Parathyroid adenoma (tissue), 2 donors: ENCODE measurements around the gene MYCBPAP.
A peak's percentile ranks its signal among the peaks of the same experiment; 100 is the strongest.

Experiments used
- H2AFZ ChIP-seq: fragments of 300-600 bp; sonication (generic); one replicate; pipeline ENCODE4 v1.7.0; 2017; ENCODE audit warnings: antibody characterized with exemption, mild to moderate bottlenecking
- H3K27ac ChIP-seq: fragments of 300-600 bp; sonication (generic); one replicate; pipeline ENCODE4 v1.7.0; 2017
- H3K27me3 ChIP-seq: fragments of 300-600 bp; sonication (generic); one replicate; pipeline ENCODE4 v1.7.0; 2017; ENCODE audit warnings: low read length; ENCODE audit not compliant: control insufficient read depth, insufficient read depth
- H3K36me3 ChIP-seq: fragments of 300-600 bp; sonication (generic); one replicate; pipeline ENCODE4 v1.7.0; 2017; ENCODE audit warnings: low read length; ENCODE audit not compliant: control insufficient read depth, insufficient read depth
- H3K4me1 ChIP-seq: fragments of 300-600 bp; sonication (generic); one replicate; pipeline ENCODE4 v1.7.0; 2017; ENCODE audit warnings: control low read depth
- H3K4me2 ChIP-seq: fragments of 300-600 bp; sonication (generic); one replicate; pipeline ENCODE4 v1.7.0; 2017; ENCODE audit warnings: low read length
- H3K4me3 ChIP-seq: fragments of 300-600 bp; sonication (generic); one replicate; pipeline ENCODE4 v1.7.0; 2017; ENCODE audit warnings: low read depth, low read length
- H3K79me2 ChIP-seq: fragments of 300-600 bp; sonication (generic); one replicate; pipeline ENCODE4 v1.7.0; 2017; ENCODE audit warnings: control low read depth
- H3K9ac ChIP-seq: fragments of 300-600 bp; sonication (generic); one replicate; pipeline ENCODE4 v1.7.0; 2017; ENCODE audit warnings: mild to moderate bottlenecking
- H3K9me3 ChIP-seq: fragments of 300-600 bp; sonication (generic); one replicate; pipeline ENCODE4 v1.7.0; 2017; ENCODE audit warnings: low read length; ENCODE audit not compliant: control insufficient read depth
- TF ChIP-seq, protein P1 (sequence below): fragments of 300-600 bp; sonication (generic); IDR thresholded peaks from one replicate; pipeline ENCODE4 v1.7.0; 2017; ENCODE audit warnings: antibody characterized with exemption, mild to moderate bottlenecking
- donor health status: primary hyperparathyroidism.

MYCBPAP gene

DNA sequence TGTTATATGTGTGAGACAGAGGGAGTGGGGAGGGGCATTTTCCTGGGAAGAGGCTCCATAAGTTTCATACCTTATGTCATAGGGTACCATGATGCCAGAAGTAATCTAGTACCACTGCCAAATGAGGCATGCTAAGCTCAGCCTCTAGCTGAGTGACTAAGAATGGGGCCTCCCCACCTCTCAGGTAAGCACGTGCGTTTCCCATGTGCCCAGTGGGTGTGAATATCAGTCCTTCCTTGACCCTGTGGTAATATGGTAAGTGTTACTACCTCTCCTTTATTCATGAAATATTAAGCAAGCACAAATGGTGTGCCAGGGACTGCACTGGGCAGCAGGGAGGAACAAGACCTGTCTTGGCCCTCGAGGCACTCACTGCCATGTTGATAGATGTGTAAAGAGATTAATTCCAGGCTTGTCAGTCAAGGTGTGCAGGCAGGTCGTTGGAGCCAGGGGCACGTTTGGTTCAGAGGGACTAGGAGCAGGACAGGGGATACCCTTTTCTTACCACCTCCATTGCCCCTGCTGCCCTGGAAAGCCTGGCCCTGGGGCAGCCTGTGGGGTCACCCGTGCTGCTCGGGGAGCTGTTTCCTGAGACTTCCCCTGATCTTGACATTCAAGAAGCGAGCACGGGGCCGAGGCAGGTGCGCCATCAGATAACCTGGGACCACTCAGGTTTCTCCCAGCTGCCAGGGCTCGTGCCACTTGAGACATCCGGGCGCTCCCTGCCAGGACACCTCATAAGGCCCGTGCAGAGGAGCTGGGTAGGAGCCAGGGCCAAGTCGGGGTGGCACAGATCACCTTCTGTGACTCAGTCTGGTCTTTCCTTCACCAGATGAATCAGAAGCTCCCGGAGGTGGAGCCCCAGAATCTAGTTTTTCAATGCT lies 20.8 kb upstream of the MYCBPAP start:
- no peaks in the 10 kb centered on the region for H3K36me3 ChIP-seq
- peak overlapping the region; percentile 58 for H3K9ac ChIP-seq
- TF ChIP-seq, protein P1, sequence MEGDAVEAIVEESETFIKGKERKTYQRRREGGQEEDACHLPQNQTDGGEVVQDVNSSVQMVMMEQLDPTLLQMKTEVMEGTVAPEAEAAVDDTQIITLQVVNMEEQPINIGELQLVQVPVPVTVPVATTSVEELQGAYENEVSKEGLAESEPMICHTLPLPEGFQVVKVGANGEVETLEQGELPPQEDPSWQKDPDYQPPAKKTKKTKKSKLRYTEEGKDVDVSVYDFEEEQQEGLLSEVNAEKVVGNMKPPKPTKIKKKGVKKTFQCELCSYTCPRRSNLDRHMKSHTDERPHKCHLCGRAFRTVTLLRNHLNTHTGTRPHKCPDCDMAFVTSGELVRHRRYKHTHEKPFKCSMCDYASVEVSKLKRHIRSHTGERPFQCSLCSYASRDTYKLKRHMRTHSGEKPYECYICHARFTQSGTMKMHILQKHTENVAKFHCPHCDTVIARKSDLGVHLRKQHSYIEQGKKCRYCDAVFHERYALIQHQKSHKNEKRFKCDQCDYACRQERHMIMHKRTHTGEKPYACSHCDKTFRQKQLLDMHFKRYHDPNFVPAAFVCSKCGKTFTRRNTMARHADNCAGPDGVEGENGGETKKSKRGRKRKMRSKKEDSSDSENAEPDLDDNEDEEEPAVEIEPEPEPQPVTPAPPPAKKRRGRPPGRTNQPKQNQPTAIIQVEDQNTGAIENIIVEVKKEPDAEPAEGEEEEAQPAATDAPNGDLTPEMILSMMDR: no peak
- H3K9me3 ChIP-seq: no peaks in the 10 kb centered on the region
- H3K4me2 ChIP-seq: no peak overlapping the region
- H3K27me3 ChIP-seq: no peaks in the 10 kb centered on the region
- peak overlapping the region; percentile 75 for H2AFZ ChIP-seq
- peak overlapping the region; percentile 91 for H3K27ac ChIP-seq
- peaks cover 20% of the 10 kb centered on the region for H3K4me1 ChIP-seq
- H3K79me2 ChIP-seq: no peaks in the 10 kb centered on the region
- no peak overlapping the region for H3K4me3 ChIP-seq

DNA sequence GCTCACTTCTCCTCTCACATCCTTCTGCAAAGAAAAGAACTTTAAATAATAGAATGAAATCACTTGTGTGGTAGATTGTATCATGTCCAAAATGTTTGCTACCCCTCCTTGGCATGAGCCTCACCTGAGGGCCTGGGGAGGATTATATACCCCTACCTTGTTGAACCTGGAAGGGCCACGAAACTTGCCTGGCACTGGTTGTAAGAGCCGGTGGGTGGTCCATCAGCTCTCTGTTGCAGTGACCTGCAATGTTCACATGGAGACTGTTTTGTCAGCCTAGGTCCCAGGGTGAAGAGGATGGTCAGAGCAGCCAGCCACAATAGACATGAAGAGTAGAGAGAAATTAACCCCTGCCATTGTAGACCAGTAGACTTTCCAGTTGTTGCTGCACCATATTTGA lies 19.4 kb upstream of the MYCBPAP start:
- H3K9ac ChIP-seq: no peak overlapping the region
- no peaks in the 10 kb centered on the region for H3K27me3 ChIP-seq
- H3K79me2 ChIP-seq: no peaks in the 10 kb centered on the region
- H3K4me1 ChIP-seq: peaks cover 20% of the 10 kb centered on the region
- H2AFZ ChIP-seq: no peak overlapping the region
- TF ChIP-seq, protein P1: no peak
- H3K9me3 ChIP-seq: no peaks in the 10 kb centered on the region
- no peak overlapping the region for H3K4me2 ChIP-seq
- peak overlapping the region; percentile 91 for H3K27ac ChIP-seq
- no peaks in the 10 kb centered on the region for H3K36me3 ChIP-seq
- no peak overlapping the region for H3K4me3 ChIP-seq

DNA sequence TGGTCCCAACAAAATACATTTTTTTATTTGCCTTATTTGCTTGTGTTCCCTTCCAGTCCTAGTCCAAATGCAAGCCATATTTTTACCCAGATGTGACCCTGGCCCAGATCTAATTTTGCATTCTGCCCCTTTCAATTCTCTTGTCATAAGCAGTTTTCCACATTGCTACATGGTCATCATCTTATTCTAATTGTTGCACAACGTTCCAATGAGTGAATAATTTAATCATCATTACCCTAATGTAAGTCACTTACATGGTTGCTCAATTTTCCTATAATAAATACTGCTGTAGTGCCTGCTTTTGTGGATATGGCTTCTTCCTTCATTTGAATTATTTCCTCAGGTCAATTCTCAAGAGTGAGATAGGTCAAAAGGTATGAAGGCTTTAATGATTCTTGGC lies 16.7 kb upstream of the MYCBPAP start:
- H3K27ac ChIP-seq: no peak overlapping the region
- H3K4me2 ChIP-seq: no peak overlapping the region
- H3K4me3 ChIP-seq: no peak overlapping the region
- no peaks in the 10 kb centered on the region for H3K79me2 ChIP-seq
- no peaks in the 10 kb centered on the region for H3K9me3 ChIP-seq
- H3K36me3 ChIP-seq: no peaks in the 10 kb centered on the region
- no peak overlapping the region for H3K9ac ChIP-seq
- H3K4me1 ChIP-seq: peaks cover 20% of the 10 kb centered on the region
- H3K27me3 ChIP-seq: no peaks in the 10 kb centered on the region
- TF ChIP-seq, protein P1: no peak
- no peak overlapping the region for H2AFZ ChIP-seq

DNA sequence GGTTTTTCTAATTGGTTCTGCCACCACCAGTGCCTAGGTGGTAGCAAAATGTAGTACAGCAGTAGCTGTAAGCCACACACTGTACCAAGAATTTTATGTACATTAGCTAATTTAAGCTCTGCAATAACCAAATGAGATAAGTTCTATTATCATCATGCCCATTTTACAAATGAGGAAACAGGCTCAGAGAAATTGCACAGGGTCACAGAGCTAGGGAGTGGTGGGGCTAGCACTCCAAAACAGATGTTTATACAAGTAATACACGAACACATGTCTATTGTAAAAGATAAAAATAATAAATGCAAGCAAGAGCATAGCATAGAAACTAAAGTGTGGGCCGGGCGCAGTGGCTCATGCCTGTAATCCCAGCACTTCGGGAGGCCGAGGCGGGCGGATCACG lies 16.0 kb upstream of the MYCBPAP start:
- H3K27ac ChIP-seq: no peak overlapping the region
- no peaks in the 10 kb centered on the region for H3K9me3 ChIP-seq
- TF ChIP-seq, protein P1: no peak
- no peaks in the 10 kb centered on the region for H3K36me3 ChIP-seq
- no peaks in the 10 kb centered on the region for H3K79me2 ChIP-seq
- no peak overlapping the region for H2AFZ ChIP-seq
- H3K4me3 ChIP-seq: no peak overlapping the region
- H3K9ac ChIP-seq: no peak overlapping the region
- H3K4me1 ChIP-seq: peaks cover 16% of the 10 kb centered on the region
- H3K4me2 ChIP-seq: no peak overlapping the region
- H3K27me3 ChIP-seq: no peaks in the 10 kb centered on the region

DNA sequence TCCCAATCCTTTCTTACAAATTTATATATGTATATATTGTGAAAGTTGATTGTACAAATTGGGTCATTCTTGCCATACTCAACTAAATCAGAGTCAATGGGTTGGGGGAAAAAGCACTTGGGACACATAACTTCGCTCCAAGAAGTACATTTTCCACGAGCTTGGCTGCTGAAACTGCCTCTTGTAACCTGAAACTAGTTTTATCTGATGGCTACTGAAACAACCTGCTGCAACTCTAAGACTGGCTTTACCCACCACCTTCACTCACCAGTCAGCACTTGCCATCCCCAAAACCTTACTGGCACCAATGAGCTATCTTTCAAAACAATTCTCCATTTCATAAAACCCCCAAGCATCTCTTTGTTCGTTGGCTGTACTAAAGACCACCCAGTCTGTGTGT lies 14.5 kb upstream of the MYCBPAP start:
- no peaks in the 10 kb centered on the region for H3K36me3 ChIP-seq
- no peaks in the 10 kb centered on the region for H3K9me3 ChIP-seq
- H3K4me2 ChIP-seq: peak overlapping the region; percentile 31
- H3K27me3 ChIP-seq: no peaks in the 10 kb centered on the region
- H3K4me3 ChIP-seq: no peak overlapping the region
- H3K27ac ChIP-seq: no peak overlapping the region
- peak overlapping the region; percentile 10 for H2AFZ ChIP-seq
- TF ChIP-seq, protein P1: no peak
- no peaks in the 10 kb centered on the region for H3K79me2 ChIP-seq
- H3K4me1 ChIP-seq: peaks cover 2% of the 10 kb centered on the region
- H3K9ac ChIP-seq: no peak overlapping the region
